Stimulated activated naive CD4-positive, alpha-beta T cell (primary cell): ENCODE data around the gene IRAK2.
"Not testable (repeated sequence)": the region's sequence is repeated elsewhere in the genome, so short reads cannot be mapped to it uniquely, and the experiment has no call there.

ENCODE experiments used
- DNase-seq, 6 experiments: peaks; one replicate each; lab custom pipeline; 2025; lab: John Stamatoyannopoulos, UW

IRAK2 gene

DNA sequence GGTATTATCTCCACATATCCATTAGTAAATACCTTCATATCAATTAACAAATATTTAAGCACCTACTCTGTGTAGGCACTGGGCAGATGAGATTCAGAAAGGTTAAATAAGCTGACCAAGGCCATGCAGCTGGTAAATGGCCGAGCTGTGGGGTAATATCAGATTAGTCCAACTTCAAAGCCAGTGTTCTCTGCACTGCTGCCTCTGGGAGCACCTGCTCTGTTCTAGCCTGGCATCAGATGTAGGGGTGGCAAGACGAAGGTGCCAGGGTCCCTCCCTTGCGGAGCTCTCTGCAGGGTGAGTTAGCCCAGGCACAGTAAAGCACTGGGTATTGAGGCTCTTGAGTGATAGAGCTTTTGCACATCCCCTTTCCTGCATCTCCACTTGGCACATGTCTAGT is 89.0 kb downstream of the IRAK2 start:
- DNase-seq: no peak

DNA sequence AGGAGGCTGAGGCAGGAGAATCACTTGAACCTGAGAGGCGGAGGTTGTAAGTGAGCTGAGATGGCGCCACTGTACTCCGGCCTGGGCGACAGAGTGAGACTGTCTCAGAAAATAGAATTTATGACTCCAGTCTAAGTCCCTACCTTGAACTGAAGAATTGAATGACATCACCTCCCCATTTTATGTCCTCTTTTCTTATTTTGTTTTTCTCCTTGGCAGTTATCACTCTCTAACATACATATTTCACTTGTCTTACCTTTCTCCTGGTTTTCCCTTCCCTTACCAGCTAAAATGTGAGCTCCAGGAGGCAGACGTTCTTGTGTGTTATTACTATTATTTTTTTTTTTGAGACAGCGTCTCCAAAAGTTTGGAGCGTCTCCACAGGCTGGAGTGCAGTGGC is 91.1 kb downstream of the IRAK2 start:
- no peak for DNase-seq

DNA sequence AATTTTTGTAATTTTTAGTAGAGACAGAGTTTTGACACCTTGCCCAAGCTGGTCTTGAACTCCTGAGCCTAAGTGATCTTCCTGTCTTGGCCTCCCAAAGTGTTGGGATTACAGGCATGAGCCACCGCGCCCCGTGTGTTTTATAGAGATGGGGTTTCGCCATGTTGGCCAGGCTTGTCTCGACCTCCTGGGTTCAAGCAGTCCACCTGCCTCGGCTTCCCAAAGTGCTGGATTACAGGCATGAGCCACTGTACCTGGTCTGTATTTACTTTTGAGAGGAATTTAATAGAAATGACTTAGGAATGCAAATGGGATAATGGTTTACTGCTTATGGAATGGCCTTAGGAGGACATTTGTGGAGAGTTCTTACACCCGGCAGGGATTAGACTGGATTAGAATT is 94.3 kb downstream of the IRAK2 start:
- no peak for DNase-seq

DNA sequence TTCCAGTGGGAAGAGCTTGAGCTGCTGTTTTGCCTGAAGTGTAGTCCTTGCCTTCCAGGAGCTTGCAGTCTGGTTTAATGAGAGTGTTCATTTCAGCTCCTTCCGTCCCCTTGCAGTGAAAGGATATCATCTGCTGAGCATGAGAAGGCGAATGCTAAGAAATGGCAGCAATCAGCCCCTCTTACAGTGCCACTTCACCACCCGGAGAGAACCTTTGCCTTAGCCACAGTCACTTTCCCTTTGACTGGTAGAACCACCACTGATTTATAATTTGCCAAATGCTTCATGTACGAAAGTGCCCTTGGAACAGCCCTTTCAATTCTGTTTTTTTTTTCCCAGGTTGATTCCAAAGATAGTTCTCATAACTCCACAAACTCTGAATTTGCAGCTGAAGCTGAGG is 95.1 kb downstream of the IRAK2 start:
- DNase-seq: no peak

DNA sequence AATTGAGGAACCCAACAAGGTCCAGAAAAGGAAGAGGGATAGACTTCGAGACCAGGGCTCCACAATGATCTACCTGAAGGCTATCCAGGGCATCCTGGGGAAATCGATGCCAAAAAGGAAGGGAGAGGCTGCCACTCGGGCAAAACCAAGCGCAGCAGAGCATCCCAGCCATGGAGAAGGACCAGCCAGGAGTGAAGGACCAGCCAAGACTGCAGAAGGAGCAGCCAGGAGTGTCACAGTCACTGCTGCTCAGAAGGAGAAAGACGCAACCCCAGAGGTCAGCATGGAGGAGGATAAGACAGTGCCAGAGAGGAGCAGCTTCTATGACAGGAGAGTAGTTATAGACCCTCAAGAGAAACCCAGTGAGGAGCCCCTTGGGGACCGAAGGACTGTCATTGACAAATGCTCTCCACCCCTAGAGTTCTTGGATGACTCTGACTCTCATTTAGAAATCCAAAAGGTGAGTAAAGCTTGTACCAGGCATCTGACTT is 95.5 kb downstream of the IRAK2 start:
- DNase-seq: no peak

DNA sequence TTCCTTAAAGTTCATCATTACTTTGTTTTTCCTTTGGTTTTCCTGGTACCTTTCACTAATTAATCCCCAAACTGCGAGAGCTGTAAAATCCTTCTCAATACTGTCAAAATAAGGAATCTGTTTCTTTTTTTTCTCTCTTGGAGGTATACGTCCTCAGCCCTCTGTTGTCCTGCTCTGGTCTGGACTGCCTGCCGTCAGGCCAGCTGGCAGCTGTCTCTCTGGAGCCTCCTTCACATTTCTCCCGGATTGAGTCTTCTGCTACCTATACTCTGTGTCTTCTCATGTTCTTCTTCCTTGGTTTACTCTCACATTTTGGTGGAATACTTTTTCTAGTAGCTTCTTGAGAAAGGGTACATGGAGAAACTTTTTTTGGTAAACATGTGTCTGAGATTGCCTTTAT is 97.3 kb downstream of the IRAK2 start:
- DNase-seq: no peak

DNA sequence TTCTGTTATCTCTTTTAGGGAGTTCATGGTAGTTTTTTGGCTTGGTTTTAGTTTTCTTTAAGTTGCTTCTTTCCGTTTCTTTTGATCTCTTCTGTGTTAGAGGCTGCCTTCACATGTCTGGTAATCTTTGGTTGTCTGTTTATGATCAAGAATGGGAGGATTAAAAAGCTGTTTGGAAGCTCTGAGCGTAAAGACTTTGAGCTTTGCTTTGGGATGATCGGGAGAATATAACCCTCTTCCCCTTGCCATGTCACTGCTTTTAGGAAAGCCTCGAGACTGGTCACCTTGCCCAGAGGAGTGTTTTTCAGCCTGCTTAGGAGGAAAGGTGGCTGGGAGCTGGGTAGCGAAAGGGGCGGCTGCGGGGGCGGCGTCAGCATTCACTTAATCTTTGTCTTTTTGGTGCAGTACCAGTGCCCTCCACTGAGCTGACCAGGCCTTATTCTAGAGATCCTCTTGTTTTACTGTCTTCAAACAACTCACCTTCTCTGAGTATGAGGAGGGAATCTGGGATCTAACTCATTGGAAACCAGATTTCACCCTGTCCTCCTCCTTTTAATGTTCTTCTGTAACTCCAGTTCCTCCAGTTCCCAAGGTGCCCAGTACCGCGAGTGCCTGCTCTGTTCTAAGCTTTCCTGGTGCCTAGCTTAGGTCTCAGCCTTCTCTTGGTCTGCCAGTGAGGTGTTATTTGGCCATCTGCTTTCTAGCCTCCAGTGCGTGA is 99.1 kb downstream of the IRAK2 start:
- peak; percentile 38 to 87 (median 64) for DNase-seq

DNA sequence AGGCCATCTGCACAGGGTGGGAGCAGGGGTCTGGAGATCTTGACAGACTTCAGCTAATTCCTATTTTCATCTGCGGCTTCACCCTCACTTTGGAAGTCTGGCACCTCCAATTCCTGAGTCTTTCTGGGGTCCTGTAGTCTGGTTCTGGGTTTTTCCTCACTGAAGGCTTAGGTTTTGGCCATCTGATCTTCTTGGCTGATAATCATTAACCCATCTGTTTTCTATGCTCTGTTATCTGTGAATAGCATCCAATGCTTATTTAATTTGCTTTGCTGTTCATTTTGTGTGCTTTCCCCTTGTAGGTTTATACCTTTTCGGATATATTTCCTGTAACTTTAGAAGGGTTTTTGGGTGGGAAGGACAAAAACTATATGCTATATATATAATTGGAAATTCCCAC is 101.1 kb downstream of the IRAK2 start:
- no peak for DNase-seq

DNA sequence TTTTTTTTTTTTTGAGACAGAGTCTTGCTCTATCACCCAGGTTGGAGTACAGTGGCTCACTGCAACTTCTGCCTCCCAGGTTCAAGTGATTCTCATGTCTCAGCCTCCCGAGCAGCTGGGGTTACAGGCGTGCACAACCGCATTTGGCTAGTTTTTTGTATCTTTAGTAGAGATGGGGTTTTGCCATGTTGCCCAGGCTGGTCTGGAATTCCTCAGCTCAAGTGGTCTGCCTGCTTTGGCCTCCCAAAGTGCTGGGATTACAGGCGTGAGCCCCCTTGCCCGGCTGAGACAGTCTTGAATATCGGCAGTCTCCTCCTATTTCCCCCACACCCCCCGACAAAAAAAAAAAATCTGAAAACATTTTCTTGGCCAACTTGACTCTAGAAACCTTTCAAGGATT is 102.2 kb downstream of the IRAK2 start:
- DNase-seq: not testable (repeated sequence)

DNA sequence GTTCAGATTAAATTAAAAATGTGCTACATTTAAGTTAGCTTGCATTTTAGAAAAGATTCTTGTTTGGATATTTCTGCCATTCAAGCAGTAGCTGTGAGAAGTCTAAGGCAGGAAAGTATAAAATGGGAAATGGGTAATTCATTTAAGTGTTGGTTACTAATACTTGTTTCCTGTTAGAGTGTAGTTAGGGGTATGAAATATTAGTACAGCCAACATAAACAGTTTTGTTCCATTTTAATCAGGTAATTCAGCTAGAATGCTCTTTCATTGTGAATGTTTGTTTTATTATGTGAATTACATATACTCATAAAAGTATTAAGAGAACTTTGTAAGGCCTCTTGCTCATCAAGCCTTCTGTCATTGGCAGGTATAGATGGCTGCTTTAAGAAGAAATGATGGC is 103.4 kb downstream of the IRAK2 start:
- no peak for DNase-seq

DNA sequence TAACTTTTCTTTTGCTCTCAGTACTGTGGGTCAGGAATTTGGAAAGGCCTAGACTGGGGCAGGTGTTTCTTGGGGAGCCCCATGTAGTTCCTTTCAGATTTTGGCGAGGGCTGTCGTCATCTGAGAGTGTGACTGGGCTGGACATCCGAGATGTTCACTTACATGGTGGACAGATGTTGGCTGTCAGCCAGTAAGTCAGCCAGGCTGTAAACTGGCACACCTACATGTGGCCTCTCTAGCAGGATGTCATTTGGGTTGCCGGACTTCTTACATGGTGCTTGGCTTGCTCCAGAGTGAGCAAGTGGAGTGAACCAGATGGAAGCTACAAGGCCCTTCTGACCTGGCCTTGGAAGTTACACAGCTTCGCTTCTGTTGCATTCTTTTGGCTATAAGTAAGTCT is 104.2 kb downstream of the IRAK2 start:
- DNase-seq: no peak

DNA sequence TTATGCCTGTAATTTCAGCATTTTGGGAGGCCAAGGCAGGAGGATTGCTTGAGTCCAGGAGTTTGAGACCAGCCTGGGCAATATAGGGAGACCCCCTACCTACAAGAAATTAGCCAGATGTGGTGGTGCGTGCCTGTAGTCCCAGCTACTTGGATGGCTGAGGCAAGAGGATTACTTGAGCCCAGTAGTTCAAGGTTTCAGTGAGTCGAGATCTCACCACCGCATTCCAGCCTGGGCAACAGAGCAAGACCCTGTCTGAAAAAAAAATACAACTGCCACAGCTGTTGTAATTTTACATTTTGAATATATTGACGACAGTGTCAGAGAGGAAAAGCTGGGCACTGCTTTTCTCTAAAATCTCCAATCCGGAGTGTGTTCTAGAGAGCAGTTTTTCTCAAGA is 104.7 kb downstream of the IRAK2 start:
- no peak for DNase-seq

DNA sequence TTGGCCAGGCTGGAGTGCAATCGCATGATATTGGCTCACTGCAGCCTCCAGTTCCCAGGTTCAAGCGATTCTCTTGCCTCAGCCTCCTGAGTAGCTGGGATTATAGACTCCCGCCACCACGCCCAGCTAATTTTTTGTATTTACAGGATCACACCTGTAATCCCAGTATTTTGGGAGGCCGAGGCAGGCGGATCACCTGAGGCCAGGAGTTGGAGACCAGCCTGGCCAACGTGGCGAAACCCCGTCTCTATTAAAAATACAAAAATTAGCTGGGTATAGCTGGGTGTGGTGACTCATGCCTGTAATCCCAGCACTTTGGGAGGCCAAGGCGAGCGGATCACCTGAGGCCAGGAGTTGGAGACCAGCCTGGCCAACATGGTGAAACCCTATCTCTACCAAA is 107.8 kb downstream of the IRAK2 start:
- not testable (repeated sequence) for DNase-seq

DNA sequence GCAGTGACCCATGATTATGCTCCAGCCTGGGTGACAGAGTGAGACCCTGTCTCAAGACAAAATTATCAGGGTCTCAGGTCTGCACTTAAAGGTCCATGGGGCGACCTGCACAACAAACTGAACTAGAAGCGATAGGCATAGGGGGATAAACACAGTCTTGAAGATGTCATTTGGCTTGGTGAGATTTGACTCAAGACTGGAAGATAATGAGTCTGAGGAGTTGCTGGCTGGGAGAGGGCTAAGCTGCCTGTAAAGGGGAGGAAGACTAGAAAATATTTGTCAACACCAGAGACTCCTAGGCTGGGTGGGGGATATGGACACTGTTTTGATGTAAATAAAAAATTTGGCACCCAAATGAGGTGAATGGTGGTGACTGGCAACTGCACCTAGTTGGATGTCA is 108.3 kb downstream of the IRAK2 start:
- DNase-seq: no peak

DNA sequence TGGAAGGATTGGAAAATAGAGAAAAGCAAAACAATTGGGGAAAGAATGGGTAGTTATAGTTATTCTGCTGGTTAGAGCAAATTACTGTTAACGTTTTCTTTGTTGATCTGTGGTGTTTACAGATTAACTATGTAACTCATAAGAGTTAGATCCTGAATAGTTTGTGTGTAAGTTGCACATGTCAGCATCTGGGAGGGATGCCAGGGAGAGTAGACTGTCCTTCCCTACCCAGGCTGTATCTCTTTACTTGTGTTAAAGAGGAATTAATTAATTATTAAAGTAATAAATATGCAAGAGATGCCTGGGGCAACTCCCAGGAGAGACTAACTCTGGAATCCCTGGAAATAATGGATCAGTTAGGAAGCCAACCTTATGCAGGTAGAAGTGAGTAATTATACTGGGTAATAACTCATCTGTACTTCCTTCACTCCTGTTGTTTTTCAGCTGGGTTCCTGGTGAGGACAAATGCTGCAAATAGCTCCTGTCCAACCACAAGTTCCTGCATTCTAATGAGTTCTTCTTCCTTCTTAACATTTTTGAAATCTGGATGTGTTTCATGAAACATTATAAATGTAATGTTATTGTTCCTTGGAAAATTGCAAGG is 109.1 kb downstream of the IRAK2 start:
- DNase-seq: no peak

DNA sequence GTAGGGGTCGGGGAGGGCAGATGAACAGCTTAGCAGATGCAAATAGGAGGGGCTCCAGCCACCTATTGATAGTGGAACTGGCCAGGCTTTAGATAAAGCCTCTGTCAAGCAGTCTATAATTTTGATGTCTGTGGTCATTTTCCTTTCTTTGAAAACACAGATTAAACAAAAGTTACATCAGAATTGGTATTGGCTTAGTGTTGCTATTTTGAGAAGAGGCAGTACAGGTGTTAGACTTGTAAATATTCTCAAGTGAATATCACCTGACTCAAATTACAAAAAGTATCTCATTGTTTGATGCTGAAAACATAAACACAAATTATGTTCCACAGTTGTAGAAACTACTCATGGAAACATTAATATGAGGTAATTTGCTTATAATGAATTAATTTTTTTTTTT is 109.9 kb downstream of the IRAK2 start:
- DNase-seq: no peak

DNA sequence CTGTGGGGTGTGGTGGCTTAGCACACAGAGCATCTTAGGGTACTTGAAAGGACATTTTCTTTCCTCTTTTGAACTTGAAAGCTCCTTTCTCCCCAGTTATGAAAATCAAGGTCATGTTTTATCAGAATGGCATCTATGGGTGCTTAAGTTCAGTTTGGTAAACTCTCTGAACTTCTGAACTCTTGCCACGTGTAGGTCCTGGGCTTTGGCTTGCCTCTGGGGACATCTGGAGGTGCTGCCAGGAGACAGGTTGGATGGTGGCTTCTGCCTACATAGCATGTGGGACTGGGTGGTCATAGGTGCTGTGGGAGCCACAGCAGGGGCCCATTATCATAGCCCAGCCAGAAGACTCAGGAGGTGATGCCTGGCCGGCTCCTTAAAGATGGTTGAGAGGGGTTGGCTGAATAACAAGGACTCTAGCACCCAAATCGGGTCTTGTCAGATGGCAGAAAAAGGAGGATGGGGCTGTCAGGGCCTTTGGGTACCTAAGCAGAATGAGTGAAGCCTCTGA is 112.5 kb downstream of the IRAK2 start:
- DNase-seq: no peak

DNA sequence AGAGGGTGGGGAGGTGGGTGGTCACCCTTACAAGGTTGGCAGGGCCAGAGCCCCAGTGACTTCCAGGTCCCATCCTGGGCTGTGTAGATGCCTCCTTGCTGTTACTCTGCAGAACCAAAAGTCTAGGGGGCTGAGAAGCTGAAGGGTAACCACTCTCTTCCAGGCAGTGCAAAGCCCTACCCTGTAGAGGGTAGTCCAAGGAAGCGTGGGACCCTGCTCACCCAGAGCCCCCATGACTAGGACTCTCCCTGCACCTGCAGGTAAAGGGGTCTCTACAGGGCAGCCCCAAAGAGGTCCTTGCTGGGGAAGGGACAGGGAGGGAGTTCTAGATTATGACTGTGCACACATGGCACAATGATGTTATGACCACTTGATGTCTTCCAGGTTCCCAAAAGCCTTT is 113.8 kb downstream of the IRAK2 start:
- DNase-seq: no peak

DNA sequence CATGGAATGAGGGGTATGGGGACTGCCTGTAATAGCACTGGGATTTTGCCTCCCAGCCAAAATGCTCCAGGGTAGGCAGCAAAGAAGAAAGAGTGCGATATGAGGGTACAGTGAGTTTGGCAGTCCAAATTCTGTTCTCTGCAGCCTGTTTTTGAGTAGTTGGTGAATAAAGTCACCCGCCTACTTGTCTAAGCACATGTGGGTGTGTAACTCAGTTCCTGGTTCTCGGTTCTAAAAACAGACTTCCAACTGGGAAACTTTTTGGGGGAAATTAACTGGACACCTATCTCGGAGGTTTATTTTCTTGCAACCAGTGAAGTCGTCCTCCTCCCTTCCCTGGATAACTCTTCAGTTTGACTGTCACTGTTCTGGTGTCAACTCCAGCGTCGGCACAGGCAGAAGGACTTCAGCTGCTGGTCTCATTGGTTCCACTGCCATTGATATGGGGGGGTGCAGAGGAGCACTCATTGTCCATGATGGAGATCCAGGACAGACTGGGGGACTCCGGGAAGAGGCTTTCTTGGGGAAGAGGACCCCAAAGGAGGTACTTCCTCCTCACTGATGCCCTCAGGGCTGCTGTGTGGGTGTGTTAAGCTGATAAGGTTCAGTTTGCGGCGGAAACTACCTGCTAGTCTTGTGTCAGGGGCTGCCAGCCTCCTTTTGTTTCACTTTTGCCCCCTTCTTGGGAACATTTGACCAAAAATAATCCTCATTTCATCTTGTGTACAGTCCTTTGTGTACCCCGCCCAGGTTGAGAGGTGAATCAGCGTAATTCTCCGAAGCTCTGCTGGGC is 114.9 kb downstream of the IRAK2 start:
- DNase-seq: no peak

DNA sequence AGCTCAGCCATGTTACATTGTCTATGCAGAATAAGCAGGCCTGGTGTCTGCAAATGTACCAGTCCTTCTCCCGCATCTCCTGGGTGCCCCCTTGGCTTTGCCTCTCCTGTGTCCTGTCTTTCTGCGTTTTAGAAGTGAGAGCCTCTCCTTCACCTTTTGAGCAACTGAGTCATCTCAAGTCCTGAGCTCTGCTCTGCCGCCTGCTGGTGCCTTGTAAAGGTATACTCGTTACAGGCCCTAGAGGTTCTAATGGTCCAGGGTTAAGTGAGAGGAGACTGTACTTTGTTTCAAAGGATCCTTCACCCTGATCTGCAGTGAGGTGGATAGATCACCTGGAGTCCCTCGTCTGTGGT is 115.4 kb downstream of the IRAK2 start:
- DNase-seq: no peak

DNA sequence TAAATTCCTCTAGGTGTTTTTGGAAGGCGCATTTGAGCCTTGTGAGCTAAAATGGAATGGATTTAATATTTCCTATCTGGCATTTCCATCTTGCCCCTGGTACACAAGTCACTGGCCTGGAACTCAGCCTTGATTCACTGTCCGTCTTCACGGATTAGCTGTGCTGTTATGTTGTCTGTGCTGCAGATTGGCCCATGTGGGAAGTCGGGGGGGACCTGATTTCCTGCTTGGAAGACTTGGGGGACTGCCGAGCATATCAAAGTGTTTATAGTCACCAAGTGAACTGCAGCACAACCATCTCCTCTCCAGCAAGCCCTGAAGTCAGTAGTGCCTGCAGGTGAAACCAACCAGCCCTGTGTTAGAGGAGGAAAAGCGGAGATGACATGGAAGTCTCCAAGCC is 115.9 kb downstream of the IRAK2 start:
- no peak for DNase-seq

DNA sequence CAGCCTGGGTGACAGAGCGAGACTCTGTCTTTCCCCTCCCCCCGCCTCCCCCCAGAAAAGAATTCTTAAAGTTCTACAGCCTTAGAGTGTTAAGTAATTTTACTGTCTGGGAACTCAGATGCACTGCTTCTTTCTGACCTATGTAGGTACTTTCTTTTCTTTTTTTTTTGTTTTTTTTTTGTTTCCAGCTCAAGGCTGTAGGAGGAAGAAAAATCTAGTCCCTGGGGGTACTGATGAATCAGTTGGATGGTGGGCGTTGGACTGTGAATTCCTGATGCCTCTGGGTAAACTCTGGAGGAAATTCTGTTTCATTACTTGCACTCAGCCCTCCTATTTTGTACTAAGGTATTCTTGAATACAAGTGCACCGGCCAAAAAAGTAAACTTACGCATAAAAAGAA is 117.2 kb downstream of the IRAK2 start:
- no peak for DNase-seq

DNA sequence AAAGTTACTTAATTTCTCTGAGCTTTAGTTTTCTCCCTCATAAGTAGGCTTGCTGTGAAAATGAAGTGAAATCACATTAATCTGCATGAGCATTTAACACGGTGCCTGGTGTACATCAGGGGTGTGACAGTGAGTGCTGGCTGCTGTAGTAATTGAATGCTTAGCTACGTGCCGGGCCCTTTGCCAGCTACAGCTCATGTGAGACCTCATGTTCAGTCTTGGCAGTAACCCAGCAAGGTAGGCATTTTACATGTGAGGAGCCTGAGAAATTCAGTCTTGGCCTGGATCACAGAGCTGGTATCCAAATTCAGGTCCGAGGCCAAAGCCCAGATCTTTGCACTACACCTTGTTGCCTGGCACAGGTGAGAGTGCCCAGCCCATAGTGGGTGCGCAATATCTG is 118.9 kb downstream of the IRAK2 start:
- no peak for DNase-seq
